Gastroesophageal sphincter (tissue), 4 donors: ENCODE data around the gene VPS13D. TPM values are rescaled to one million over a fixed set of nuclear protein-coding genes. Genes with fewer than 3 reads are reported as not detected.
A peak's percentile ranks its signal among the peaks of the same experiment; 100 is the strongest.

Source experiments
- ATAC-seq: fragments of 150-250 bp; one replicate; pipeline ENCODE4 v1.9.1; 2016; ENCODE audit warnings: mild to moderate bottlenecking, moderate library complexity
- H3K27ac ChIP-seq, 4 donors: fragments of 200-600 bp; sonication (generic) in 3 of 4; 1 replicate in 3 of 4; 2 replicates in 1 of 4; pipeline ENCODE4 v1.5.1; 2016 to 2019
- H3K27me3 ChIP-seq: fragments of 200-600 bp; sonication (generic); one replicate; pipeline ENCODE4 v1.5.1; 2019
- H3K36me3 ChIP-seq, 2 donors: fragments of 200-600 bp; sonication (generic); one replicate each; pipeline ENCODE4 v1.5.1; 2019; ENCODE audit warnings: control low read depth in 1 of 2
- H3K4me1 ChIP-seq, 3 donors: fragments of 200-600 bp; sonication (generic); 1 replicate in 2 of 3; 2 replicates in 1 of 3; pipeline ENCODE4 v1.5.1; 2016 to 2019; ENCODE audit warnings: control low read depth in 2 of 3
- H3K4me3 ChIP-seq, 2 donors: fragments of 200-600 bp; sonication (generic); one replicate each; pipeline ENCODE4 v1.5.1; 2019; ENCODE audit warnings: mild to moderate bottlenecking in 1 of 2, moderate library complexity in 1 of 2
- H3K9me3 ChIP-seq, 3 donors: fragments of 200-600 bp; sonication (generic); one replicate each; pipeline ENCODE4 v1.5.1; 2017 to 2019; ENCODE audit warnings: control low read depth in 2 of 3
- CTCF ChIP-seq, 4 experiments: fragments of 200-600 bp in 2 of 4; fragments of 450-650 bp in 2 of 4; sonication (generic) in 1 of 4; IDR thresholded peaks; one replicate each; pipeline ENCODE4 v1.5.1; 2017 to 2019; ENCODE audit warnings: antibody characterized with exemption in 4 of 4, mild to moderate bottlenecking in 2 of 4, moderate library complexity in 2 of 4
- EP300 ChIP-seq: sonication (generic); formaldehyde crosslinking; IDR thresholded peaks from one replicate; pipeline ENCODE4 v1.6.1; 2017; ENCODE audit warnings: antibody characterized with exemption, mild to moderate bottlenecking
- POLR2A ChIP-seq, 2 donors: fragments of 450-650 bp; IDR thresholded peaks; one replicate each; pipeline ENCODE4 v1.6.1; 2017; ENCODE audit warnings: antibody characterized with exemption in 2 of 2, mild to moderate bottlenecking in 2 of 2, moderate library complexity in 1 of 2
- POLR2AphosphoS5 ChIP-seq: sonication (generic); formaldehyde crosslinking; IDR thresholded peaks from one replicate; pipeline ENCODE4 v1.6.1; 2017; ENCODE audit warnings: antibody characterized with exemption
- WGBS, 2 donors: methylation state at CpG; one replicate each; pipeline ENCODE4 v1.1.5; 2018; ENCODE audit warnings: low coverage in 1 of 2; 5-methylcytosine and 5-hydroxymethylcytosine counted together
- total RNA-seq, 4 donors: library from RNA; depleted of rRNA; stranded (reverse); fragments of >200 nt; gene quantifications; one replicate each; pipeline ENCODE4 v1.1.0, GENCODE V29; 2016

The VPS13D gene
- total RNA-seq, 4 donors from 2014 or later: 62.3 to 95.5 (median 81.5) TPM

- Histone ChIP-seq H3K4me3 (no peak overlapping the region), H3K4me1 (peaks cover 7 to 77% (median 47%) of the 10 kb centered on the region in 3 donors), H3K27me3 (no peaks in the 10 kb centered on the region), H3K9me3 (no peaks in the 10 kb centered on the region), H3K27ac (peak overlapping the region; percentile 2 to 92 (median 90)), H3K36me3 (no peaks in the 10 kb centered on the region)
- TF ChIP-seq EP300: no peak
- no peak for TF ChIP-seq CTCF (IDR thresholded peaks at IDR 0.05)
- no peak for TF ChIP-seq POLR2A (IDR thresholded peaks at IDR 0.05)
- no peak for TF ChIP-seq POLR2AphosphoS5
- no peak for ATAC-seq
- 60 to 100% methylated on average over 2 to 4 of the region's 18 CpGs for WGBS, 2 donors
Observed at GRCh38 chr1:12554521-12555305, 324.9 kb downstream of the VPS13D start.

- Histone ChIP-seq H3K27ac (peak overlapping the region; percentile 87 to 92 (median 90)), H3K9me3 (no peaks in the 10 kb centered on the region), H3K36me3 (no peaks in the 10 kb centered on the region), H3K4me1 (peaks cover 7 to 68% (median 47%) of the 10 kb centered on the region in 3 donors), H3K4me3 (no peak overlapping the region), H3K27me3 (no peaks in the 10 kb centered on the region)
- ATAC-seq: peak; percentile 23
- WGBS, 2 donors: 74 to 77% methylated on average over 6 to 9 of the region's 13 CpGs
- TF ChIP-seq CTCF (IDR thresholded peaks at IDR 0.05) (no peak), EP300 (no peak), POLR2AphosphoS5 (no peak), POLR2A (IDR thresholded peaks at IDR 0.05) (no peak)
Observed at GRCh38 chr1:12555411-12556367, 325.9 kb downstream of the VPS13D start.

- H3K4me1 ChIP-seq: peaks cover 7 to 68% (median 47%) of the 10 kb centered on the region in 3 donors
- no peak overlapping the region for H3K4me3 ChIP-seq
- H3K9me3 ChIP-seq: no peaks in the 10 kb centered on the region
- 2 to 29% methylated on average over 1 to 8 of the region's 9 CpGs for WGBS, 2 donors
- no peaks in the 10 kb centered on the region for H3K36me3 ChIP-seq
- TF ChIP-seq POLR2A (IDR thresholded peaks at IDR 0.05) (no peak), POLR2AphosphoS5 (peak; percentile 97)
- ATAC-seq: peak; percentile 89
- H3K27ac ChIP-seq: peak overlapping the region; percentile 87 to 92 (median 90)
- no peaks in the 10 kb centered on the region for H3K27me3 ChIP-seq
Observed at GRCh38 chr1:12556368-12556930, 326.6 kb downstream of the VPS13D start.

GRCh38 chr1:12556957-12557935 is 327.4 kb downstream of the VPS13D start:
- 25 to 89% methylated on average over 1 to 16 of the region's 17 CpGs for WGBS, 2 donors
- peaks cover 7 to 61% (median 47%) of the 10 kb centered on the region in 3 donors for H3K4me1 ChIP-seq
- H3K4me3 ChIP-seq: no peak overlapping the region
- H3K36me3 ChIP-seq: no peaks in the 10 kb centered on the region
- peak overlapping the region; percentile 87 to 92 (median 90) for H3K27ac ChIP-seq
- no peak for TF ChIP-seq POLR2AphosphoS5
- no peak for TF ChIP-seq CTCF (IDR thresholded peaks at IDR 0.05)
- no peak for TF ChIP-seq EP300
- TF ChIP-seq POLR2A (IDR thresholded peaks at IDR 0.05): no peak
- no peak for ATAC-seq
- H3K27me3 ChIP-seq: no peaks in the 10 kb centered on the region
- H3K9me3 ChIP-seq: no peaks in the 10 kb centered on the region
